HepG2 (cell line): Measurements from ENCODE around the gene ALKBH5. TPM values are rescaled to one million over a fixed set of nuclear protein-coding genes. Genes with fewer than 3 reads are reported as not detected.
A peak's percentile ranks its signal among the peaks of the same experiment; 100 is the strongest.

Source experiments
- BCL6 ChIP-seq: IDR thresholded peaks from 2 replicates; pipeline ENCODE4 v1.6.1; 2016; ENCODE audit warnings: missing genetic modification reagents, missing compliant biosample characterization
- HNRNPUL1 ChIP-seq: fragments of 200-400 bp; formaldehyde crosslinking; IDR thresholded peaks from 2 replicates; pipeline ENCODE4 v1.6.1; 2017; ENCODE audit warnings: low read depth, mild to moderate bottlenecking, low read length, moderate library complexity
- HOXA3 ChIP-seq: sonication (generic); formaldehyde crosslinking; IDR thresholded peaks from 2 replicates; pipeline ENCODE4 v1.5.0; 2020; ENCODE audit warnings: missing genetic modification reagents
- IKZF1 ChIP-seq: fragments of 450-650 bp; IDR thresholded peaks from 2 replicates; pipeline ENCODE4 v1.7.1; 2016
- RBM39 ChIP-seq: fragments of 200-400 bp; formaldehyde crosslinking; IDR thresholded peaks from one replicate; pipeline ENCODE4 v1.6.1; 2018; ENCODE audit warnings: antibody characterized with exemption, mild to moderate bottlenecking, low read depth, low read length; ENCODE audit not compliant: poor library complexity, severe bottlenecking
- RNF2 ChIP-seq: fragments of 450-650 bp; conservative IDR thresholded peaks from 2 replicates; pipeline ENCODE4 v1.6.1; 2016; ENCODE audit warnings: low read depth
- YEATS2 ChIP-seq: sonication (generic); formaldehyde crosslinking; IDR thresholded peaks from 2 replicates; pipeline ENCODE4 v1.4.0; 2020; ENCODE audit warnings: missing genetic modification reagents, borderline replicate concordance
- ZNF101 ChIP-seq: sonication (generic); formaldehyde crosslinking; IDR thresholded peaks from 2 replicates; pipeline ENCODE4 v1.4.0; 2020; ENCODE audit warnings: mild to moderate bottlenecking, low read depth, missing genetic modification reagents, borderline replicate concordance
- ZNF33B ChIP-seq: sonication (generic); formaldehyde crosslinking; IDR thresholded peaks from 2 replicates; pipeline ENCODE4 v1.5.1; 2020; ENCODE audit warnings: mild to moderate bottlenecking, missing genetic modification reagents
- ZNF350 ChIP-seq: sonication (generic); formaldehyde crosslinking; IDR thresholded peaks from 2 replicates; pipeline ENCODE4 v1.4.0; 2020; ENCODE audit warnings: mild to moderate bottlenecking, low read depth, missing genetic modification reagents, borderline replicate concordance
- ZNF558 ChIP-seq: sonication (generic); formaldehyde crosslinking; IDR thresholded peaks from 2 replicates; pipeline ENCODE4 v1.9.0; 2022; ENCODE audit warnings: mild to moderate bottlenecking, missing genetic modification reagents, borderline replicate concordance
- ZNF589 ChIP-seq: sonication (generic); formaldehyde crosslinking; conservative IDR thresholded peaks from 2 replicates; pipeline ENCODE4 v1.8.0; 2022; ENCODE audit warnings: mild to moderate bottlenecking, moderate library complexity, missing genetic modification reagents
- ZNF816 ChIP-seq: sonication (generic); formaldehyde crosslinking; IDR thresholded peaks from 2 replicates; pipeline ENCODE4 v1.8.0; 2022; ENCODE audit warnings: missing genetic modification reagents, mild to moderate bottlenecking, borderline replicate concordance
- polyA plus RNA-seq, 8 experiments: library from polyadenylated mRNA; depleted of rRNA in 3 of 8; stranded (reverse) in 7 of 8; unstranded in 1 of 8; fragments of >200 nt; fragmentation: Illumina TruSeq in 4 of 8; extraction: Trizol in 4 of 8; gene quantifications; 2 replicates each; pipeline versions ENCODE4 v1.2.1 to v1.2.3, GENCODE V29; 2011 to 2016; ENCODE audit warnings: low read depth in 4 of 8, missing spikeins in 1 of 8, mixed read lengths in 1 of 8; ENCODE audit not compliant: insufficient read depth in 1 of 8
- total RNA-seq, 5 experiments: library from RNA; depleted of rRNA; stranded (reverse); fragments of >200 nt; fragmentation: Illumina TruSeq; extraction: Trizol; gene quantifications; 2 replicates each; pipeline ENCODE4 v1.2.3, GENCODE V29; 2016; ENCODE audit warnings: low read depth in 1 of 5
- TF ChIP-seq, protein P1 (sequence below): IDR thresholded peaks from 2 replicates; pipeline ENCODE4 v1.6.1; 2018; ENCODE audit warnings: missing genetic modification reagents, mild to moderate bottlenecking, missing compliant biosample characterization
- TF ChIP-seq, protein P2 (sequence below): IDR thresholded peaks from 2 replicates; pipeline ENCODE4 v1.6.1; 2012; ENCODE audit warnings: inconsistent platforms
- TF ChIP-seq, protein P3 (sequence below): IDR thresholded peaks from 2 replicates; pipeline ENCODE4 v1.6.1; 2016; ENCODE audit warnings: mild to moderate bottlenecking, missing biosample characterization, missing genetic modification reagents
- TF ChIP-seq, protein P4 (sequence below): sonication (generic); formaldehyde crosslinking; conservative IDR thresholded peaks from 2 replicates; pipeline ENCODE4 v1.4.0; 2020; ENCODE audit warnings: missing genetic modification reagents
- TF ChIP-seq, protein P5 (sequence below), 2 experiments: sonication (generic) in 1 of 2; formaldehyde crosslinking in 1 of 2; IDR thresholded peaks; 2 replicates each; pipeline versions ENCODE4 v1.4.0 to v1.6.1; 2016 to 2020; ENCODE audit warnings: borderline replicate concordance in 1 of 2, low read depth in 1 of 2, mild to moderate bottlenecking in 1 of 2, missing genetic modification reagents in 1 of 2
- TF ChIP-seq, protein P6 (sequence below): IDR thresholded peaks from 2 replicates; pipeline ENCODE4 v1.6.1; 2012; ENCODE audit warnings: low read depth, low read length, improper control_type of control experiment

ALKBH5 gene
- total and polyA plus RNA-seq, 2 of the 13 experiments (the other 11 are each of a cell fraction or from before 2014, with no cell fraction given): 68.9 to 76.9 TPM

DNA sequence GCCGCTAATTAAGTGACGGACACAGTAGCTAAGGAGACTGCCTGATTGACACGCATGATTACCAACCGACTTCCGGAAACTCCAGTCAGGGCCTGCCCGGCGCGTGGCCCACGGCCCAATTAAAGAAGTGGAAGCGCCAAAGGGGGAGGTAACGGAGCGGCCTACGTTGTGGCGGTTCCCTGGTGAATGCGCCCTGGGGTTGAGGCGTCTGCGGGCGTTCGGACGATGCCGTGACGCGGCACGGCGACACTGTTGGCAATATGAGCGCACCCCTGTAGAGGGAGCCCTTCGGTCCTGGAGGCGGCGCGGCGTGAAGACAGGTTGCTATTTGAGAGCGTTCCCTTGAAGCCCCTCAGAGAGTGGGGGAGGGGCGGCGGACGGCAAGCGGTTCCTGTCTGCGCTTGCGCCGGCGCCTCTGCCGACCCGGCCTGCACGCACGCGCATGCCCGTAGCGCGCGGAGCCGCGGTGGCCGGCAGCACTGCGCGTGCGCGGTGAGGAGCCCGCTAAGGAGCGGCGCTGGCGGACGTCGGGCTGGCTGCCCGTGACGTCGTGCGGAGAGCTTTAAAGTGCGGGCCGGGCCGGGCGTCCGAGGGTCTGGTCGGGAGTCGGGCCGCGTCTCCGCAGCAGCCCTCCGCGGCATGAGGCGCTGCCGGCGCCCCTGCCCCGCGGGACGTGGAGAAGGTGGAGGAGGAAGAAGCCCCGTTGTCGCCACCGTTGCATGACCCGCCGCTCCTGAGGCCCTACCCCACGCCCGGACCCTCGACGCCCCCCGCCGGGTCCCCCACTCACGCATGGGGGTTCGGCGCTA, at the start of gene ALKBH5 (continued):
- TF ChIP-seq RBM39 (peak; percentile 57), ZNF558 (CRISPR knock-in tag) (peak; percentile 53; the same call in 1 of the 2 replicates), RNF2 (peak; percentile 59; the same call in 1 of the 2 replicates), ZNF101 (no peak), ZNF33B (no peak), YEATS2 (CRISPR knock-in tag) (peak; percentile 55; the same call in 1 of the 2 replicates), ZNF350 (0 out of 2 replicates have a peak, but pooled peaks have one; percentile 54), HOXA3 (CRISPR knock-in tag) (peak; percentile 74), BCL6 (CRISPR knock-in tag) (0 out of 2 replicates have a peak, but pooled peaks have one; percentile 15), ZNF816 (no peak), IKZF1 (no peak), ZNF589 (CRISPR knock-in tag) (peak; percentile 18; the same call in 1 of the 2 replicates), HNRNPUL1 (peak; percentile 21; the same call in 1 of the 2 replicates)
- TF ChIP-seq, protein P1, sequence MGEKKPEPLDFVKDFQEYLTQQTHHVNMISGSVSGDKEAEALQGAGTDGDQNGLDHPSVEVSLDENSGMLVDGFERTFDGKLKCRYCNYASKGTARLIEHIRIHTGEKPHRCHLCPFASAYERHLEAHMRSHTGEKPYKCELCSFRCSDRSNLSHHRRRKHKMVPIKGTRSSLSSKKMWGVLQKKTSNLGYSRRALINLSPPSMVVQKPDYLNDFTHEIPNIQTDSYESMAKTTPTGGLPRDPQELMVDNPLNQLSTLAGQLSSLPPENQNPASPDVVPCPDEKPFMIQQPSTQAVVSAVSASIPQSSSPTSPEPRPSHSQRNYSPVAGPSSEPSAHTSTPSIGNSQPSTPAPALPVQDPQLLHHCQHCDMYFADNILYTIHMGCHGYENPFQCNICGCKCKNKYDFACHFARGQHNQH (CRISPR knock-in tag): peak; percentile 61
- TF ChIP-seq, protein P2, sequence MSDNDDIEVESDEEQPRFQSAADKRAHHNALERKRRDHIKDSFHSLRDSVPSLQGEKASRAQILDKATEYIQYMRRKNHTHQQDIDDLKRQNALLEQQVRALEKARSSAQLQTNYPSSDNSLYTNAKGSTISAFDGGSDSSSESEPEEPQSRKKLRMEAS: peak; percentile 54; the same call in 1 of the 2 replicates
- TF ChIP-seq, protein P3, sequence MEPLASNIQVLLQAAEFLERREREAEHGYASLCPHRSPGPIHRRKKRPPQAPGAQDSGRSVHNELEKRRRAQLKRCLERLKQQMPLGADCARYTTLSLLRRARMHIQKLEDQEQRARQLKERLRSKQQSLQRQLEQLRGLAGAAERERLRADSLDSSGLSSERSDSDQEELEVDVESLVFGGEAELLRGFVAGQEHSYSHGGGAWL (CRISPR knock-in tag): peak; percentile 28; the same call in 1 of the 2 replicates
- TF ChIP-seq, protein P4, sequence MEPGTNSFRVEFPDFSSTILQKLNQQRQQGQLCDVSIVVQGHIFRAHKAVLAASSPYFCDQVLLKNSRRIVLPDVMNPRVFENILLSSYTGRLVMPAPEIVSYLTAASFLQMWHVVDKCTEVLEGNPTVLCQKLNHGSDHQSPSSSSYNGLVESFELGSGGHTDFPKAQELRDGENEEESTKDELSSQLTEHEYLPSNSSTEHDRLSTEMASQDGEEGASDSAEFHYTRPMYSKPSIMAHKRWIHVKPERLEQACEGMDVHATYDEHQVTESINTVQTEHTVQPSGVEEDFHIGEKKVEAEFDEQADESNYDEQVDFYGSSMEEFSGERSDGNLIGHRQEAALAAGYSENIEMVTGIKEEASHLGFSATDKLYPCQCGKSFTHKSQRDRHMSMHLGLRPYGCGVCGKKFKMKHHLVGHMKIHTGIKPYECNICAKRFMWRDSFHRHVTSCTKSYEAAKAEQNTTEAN (CRISPR knock-in tag): no peak
- TF ChIP-seq, protein P5, sequence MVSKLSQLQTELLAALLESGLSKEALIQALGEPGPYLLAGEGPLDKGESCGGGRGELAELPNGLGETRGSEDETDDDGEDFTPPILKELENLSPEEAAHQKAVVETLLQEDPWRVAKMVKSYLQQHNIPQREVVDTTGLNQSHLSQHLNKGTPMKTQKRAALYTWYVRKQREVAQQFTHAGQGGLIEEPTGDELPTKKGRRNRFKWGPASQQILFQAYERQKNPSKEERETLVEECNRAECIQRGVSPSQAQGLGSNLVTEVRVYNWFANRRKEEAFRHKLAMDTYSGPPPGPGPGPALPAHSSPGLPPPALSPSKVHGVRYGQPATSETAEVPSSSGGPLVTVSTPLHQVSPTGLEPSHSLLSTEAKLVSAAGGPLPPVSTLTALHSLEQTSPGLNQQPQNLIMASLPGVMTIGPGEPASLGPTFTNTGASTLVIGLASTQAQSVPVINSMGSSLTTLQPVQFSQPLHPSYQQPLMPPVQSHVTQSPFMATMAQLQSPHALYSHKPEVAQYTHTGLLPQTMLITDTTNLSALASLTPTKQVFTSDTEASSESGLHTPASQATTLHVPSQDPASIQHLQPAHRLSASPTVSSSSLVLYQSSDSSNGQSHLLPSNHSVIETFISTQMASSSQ (IDR thresholded peaks at IDR 0.05; ENCODE audit: low read depth): no peak
- TF ChIP-seq, protein P5 (CRISPR knock-in tag; IDR thresholded peaks at IDR 0.05; ENCODE audit: borderline replicate concordance): peak; percentile 47; the same call in 1 of the 2 replicates
- TF ChIP-seq, protein P6, sequence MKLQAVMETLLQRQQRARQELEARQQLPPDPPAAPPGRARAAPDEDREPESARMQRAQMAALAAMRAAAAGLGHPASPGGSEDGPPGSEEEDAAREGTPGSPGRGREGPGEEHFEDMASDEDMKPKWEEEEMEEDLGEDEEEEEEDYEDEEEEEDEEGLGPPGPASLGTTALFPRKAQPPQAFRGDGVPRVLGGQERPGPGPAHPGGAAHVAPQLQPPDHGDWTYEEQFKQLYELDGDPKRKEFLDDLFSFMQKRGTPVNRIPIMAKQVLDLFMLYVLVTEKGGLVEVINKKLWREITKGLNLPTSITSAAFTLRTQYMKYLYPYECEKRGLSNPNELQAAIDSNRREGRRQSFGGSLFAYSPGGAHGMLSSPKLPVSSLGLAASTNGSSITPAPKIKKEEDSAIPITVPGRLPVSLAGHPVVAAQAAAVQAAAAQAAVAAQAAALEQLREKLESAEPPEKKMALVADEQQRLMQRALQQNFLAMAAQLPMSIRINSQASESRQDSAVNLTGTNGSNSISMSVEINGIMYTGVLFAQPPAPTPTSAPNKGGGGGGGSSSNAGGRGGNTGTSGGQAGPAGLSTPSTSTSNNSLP: no peak
